GM10248 (cell line): ENCODE data around the gene ADAMTSL3.
"Not testable (repeated sequence)": the region's sequence is repeated elsewhere in the genome, so short reads cannot be mapped to it uniquely, and the experiment has no call there.

ENCODE experiments used
- CTCF ChIA-PET: fragments of 300-600 bp; sonication (Branson Sonifier 250); formaldehyde crosslinking; extraction: SDS; loops from one replicate; lab custom pipeline; 2021; ENCODE audit warnings: antibody characterized with exemption; lab: Yijun Ruan, JAX
- POLR2A ChIA-PET: fragments of 350-650 bp; sonication (Branson Sonifier 250); formaldehyde crosslinking; extraction: SDS; loops from one replicate; lab custom pipeline; 2020; ENCODE audit warnings: antibody characterized with exemption; lab: Yijun Ruan, JAX
- DNase-seq: peaks from one replicate; pipeline ENCODE4 v3.0.0; 2012; ENCODE audit errors: extremely low spot score
- CTCF ChIP-seq: IDR thresholded peaks from 2 replicates; pipeline ENCODE4 v1.5.1; 2012; ENCODE audit warnings: mild to moderate bottlenecking, low read depth; ENCODE audit errors: extremely low read depth, missing control alignments, control extremely low read depth

Gene ADAMTSL3

DNA sequence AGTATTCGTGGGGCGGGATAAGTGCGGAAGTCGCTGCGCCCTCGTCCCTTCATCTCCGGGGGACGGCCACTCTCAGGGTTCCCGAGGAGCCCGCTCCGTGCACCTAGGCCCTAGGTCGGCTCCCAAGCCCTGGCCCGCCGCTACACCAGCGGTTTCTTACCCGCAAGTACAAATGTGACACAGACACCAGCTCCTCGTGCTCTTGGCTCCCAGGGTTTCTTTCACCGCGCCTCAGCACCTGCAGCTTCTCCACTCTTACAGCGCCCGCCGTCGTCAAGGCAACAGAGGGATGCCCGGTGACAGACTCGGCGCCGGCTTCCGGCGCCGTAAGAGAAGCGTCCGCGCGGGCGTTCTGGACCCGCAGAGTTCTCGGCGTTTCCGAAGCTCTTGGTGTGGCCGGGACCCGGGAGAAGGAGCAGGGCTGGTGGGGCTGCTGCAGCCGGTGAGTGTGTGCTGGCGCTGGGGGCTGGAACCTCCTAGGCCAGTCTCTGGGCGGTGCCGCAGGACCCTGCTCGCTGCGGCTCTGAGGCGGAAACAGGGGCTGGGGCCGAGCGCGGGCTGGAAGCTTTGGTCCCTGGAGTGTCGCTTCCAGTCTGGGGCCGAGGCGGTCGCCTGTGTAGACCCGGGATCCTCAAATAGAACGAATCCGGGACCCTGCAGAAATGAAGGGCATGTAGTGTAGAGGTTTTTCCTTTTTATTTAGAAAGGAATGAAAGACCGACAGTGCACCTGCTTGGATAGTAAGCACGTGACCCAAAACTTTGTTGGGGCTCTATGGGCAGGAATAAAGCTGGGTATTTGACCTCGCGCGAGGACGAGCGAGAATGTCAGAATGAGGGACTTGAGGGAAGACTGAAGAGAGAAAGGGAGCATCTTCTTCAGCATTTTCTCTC lies 426.2 kb downstream of the ADAMTSL3 start:
- ChIA-PET CTCF (no interaction called here), POLR2A (no interaction called here)
- TF ChIP-seq CTCF = no peak
- peak; percentile 58 for DNase-seq

DNA sequence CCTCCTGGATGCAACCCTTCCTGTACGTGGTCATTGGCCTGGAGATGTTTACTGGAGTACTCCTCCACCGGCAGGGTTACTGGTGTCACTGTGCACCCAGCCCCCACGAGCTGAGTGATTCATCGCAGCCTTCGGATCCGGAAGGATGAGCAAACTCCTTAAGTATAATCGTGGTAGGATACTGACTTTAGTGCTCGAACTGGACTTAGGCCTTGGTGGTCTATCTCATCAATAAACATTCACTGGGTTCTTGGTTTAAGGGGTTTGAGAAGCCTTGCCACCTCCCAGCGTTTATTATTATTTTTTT lies 426.8 kb downstream of the ADAMTSL3 start:
- CTCF ChIA-PET, POLR2A ChIA-PET, DNase-seq: not testable (repeated sequence)

DNA sequence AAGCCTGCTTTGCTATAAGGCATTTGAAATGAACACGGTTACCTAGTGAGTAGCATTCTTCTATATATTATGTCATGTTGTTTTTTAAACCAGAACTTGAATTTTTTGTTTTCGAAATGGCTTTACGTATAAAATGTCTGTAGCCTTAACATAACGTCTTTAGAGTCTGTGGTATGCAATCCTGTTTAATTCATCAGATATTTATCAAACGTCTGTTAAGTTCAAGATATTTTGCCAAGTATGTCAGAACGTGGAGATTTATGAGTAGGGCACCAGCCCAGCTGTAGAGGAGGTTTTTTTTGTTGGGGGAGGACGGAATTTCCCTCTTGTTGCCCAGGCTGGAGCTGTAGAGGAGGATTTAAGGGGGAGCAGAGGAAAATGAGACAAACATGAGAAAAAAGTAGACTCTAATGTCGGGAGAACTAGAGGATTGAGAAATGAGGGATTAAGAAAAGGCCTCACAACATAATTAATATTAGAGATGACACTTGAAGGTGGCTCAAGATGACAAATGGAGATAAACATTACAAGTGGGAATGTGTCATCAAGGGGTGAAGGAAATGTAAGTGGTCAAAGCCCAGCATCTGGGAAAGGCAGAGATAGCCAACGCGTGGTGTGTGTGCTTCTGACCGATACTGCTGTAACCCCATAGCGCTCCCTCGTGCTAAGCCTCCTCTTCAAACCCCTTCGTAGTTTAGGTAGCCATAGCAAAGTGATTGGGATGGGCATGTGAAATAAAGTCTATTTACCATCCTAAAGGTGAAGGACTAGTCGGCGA lies 427.7 kb downstream of the ADAMTSL3 start:
- DNase-seq = no peak
- TF ChIP-seq CTCF = no peak
- CTCF ChIA-PET = interaction anchor here (1.1 kb wide), 1 partner anchor 10 kb away, joined by 3 read pairs; no protein-coding TSS in a partner anchor
- POLR2A ChIA-PET = no interaction called here

- CTCF ChIA-PET = no interaction called here
- no peak for TF ChIP-seq CTCF
- POLR2A ChIA-PET = no interaction called here
- DNase-seq = no peak
Observed at GRCh38 chr15:84082739-84083138, 428.8 kb downstream of the ADAMTSL3 start.

DNA sequence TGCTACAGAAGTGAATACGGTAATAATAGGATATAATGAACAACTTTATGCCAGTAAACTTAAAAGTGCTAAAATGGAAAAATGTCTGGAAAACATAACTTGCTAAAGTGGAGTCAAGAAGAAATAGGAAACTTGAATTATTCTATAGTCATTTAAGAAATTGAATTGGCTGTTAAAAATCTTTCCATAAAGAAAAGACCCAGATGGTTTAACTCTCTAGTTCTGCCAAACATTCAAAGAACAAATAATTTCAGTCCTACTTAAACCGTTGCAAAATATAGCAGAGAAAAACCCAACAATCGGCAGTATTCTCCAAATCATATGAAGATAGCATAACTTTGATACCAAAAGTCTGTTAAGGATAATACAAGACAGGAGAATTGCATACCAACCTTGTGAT lies 432.1 kb downstream of the ADAMTSL3 start:
- POLR2A ChIA-PET, DNase-seq, CTCF ChIA-PET: not testable (repeated sequence)
